HepG2 (cell line): ENCODE data around the gene BBOF1. TPM values are rescaled to one million over a fixed set of nuclear protein-coding genes. Genes with fewer than 3 reads are reported as not detected.

Experiments
- BRD4 ChIP-seq: sonication (generic); formaldehyde crosslinking; IDR thresholded peaks from 2 replicates; pipeline ENCODE4 v1.4.0; 2020; ENCODE audit warnings: missing genetic modification reagents
- CAMTA2 ChIP-seq: sonication (generic); formaldehyde crosslinking; IDR thresholded peaks from 2 replicates; pipeline ENCODE4 v1.4.0; 2020; ENCODE audit warnings: mild to moderate bottlenecking, missing genetic modification reagents, borderline replicate concordance
- CHD2 ChIP-seq: IDR thresholded peaks from 2 replicates; pipeline ENCODE4 v1.6.1; 2011; ENCODE audit warnings: low read depth, low read length, improper control_type of control experiment
- ISL2 ChIP-seq: sonication (generic); formaldehyde crosslinking; IDR thresholded peaks from 2 replicates; pipeline ENCODE4 v1.5.0; 2020; ENCODE audit warnings: missing genetic modification reagents
- JARID2 ChIP-seq: sonication (generic); formaldehyde crosslinking; IDR thresholded peaks from 2 replicates; pipeline ENCODE4 v1.8.1; 2023; ENCODE audit warnings: missing genetic modification reagents, inconsistent platforms; ENCODE audit not compliant: insufficient replicate concordance
- MATR3 ChIP-seq: sonication (generic); formaldehyde crosslinking; IDR thresholded peaks from 2 replicates; pipeline ENCODE4 v1.4.0; 2020; ENCODE audit warnings: missing genetic modification reagents
- MIER3 ChIP-seq: IDR thresholded peaks from 2 replicates; pipeline ENCODE4 v1.6.1; 2016; ENCODE audit warnings: missing compliant biosample characterization, borderline replicate concordance
- NFATC3 ChIP-seq: sonication (generic); formaldehyde crosslinking; IDR thresholded peaks from 2 replicates; pipeline ENCODE4 v1.5.1; 2020; ENCODE audit warnings: mild to moderate bottlenecking, missing genetic modification reagents
- NR3C1 ChIP-seq: sonication (generic); formaldehyde crosslinking; IDR thresholded peaks from 2 replicates; pipeline ENCODE4 v1.4.0; 2020; ENCODE audit warnings: missing genetic modification reagents
- SAFB2 ChIP-seq: sonication (generic); formaldehyde crosslinking; IDR thresholded peaks from 2 replicates; pipeline ENCODE4 v1.5.1; 2020; ENCODE audit warnings: missing genetic modification reagents, low read depth, mild to moderate bottlenecking, borderline replicate concordance
- SNAI1 ChIP-seq: sonication (generic); formaldehyde crosslinking; IDR thresholded peaks from 2 replicates; pipeline ENCODE4 v1.5.0; 2020; ENCODE audit warnings: mild to moderate bottlenecking, missing genetic modification reagents, borderline replicate concordance
- SP4 ChIP-seq: sonication (generic); formaldehyde crosslinking; IDR thresholded peaks from 2 replicates; pipeline ENCODE4 v1.8.1; 2023; ENCODE audit warnings: mild to moderate bottlenecking, missing genetic modification reagents
- SSRP1 ChIP-seq: IDR thresholded peaks from 2 replicates; pipeline ENCODE4 v1.6.1; 2016; ENCODE audit warnings: control low read depth
- ZBTB1 ChIP-seq: sonication (generic); formaldehyde crosslinking; IDR thresholded peaks from 2 replicates; pipeline ENCODE4 v1.4.0; 2020; ENCODE audit warnings: missing genetic modification reagents, borderline replicate concordance
- ZBTB7B ChIP-seq: sonication (generic); formaldehyde crosslinking; IDR thresholded peaks from 2 replicates; pipeline ENCODE4 v1.4.0; 2020; ENCODE audit warnings: missing genetic modification reagents
- ZNF234 ChIP-seq: sonication (generic); formaldehyde crosslinking; conservative IDR thresholded peaks from 2 replicates; pipeline ENCODE4 v1.5.1; 2020; ENCODE audit warnings: mild to moderate bottlenecking, missing genetic modification reagents
- ZNF333 ChIP-seq: sonication (generic); formaldehyde crosslinking; IDR thresholded peaks from 2 replicates; pipeline ENCODE4 v1.4.0; 2020; ENCODE audit warnings: mild to moderate bottlenecking, missing genetic modification reagents, borderline replicate concordance
- ZNF362 ChIP-seq: sonication (generic); formaldehyde crosslinking; IDR thresholded peaks from 2 replicates; pipeline ENCODE4 v1.4.0; 2020; ENCODE audit warnings: missing genetic modification reagents, mild to moderate bottlenecking, borderline replicate concordance
- ZNF431 ChIP-seq: sonication (generic); formaldehyde crosslinking; IDR thresholded peaks from 2 replicates; pipeline ENCODE4 v1.9.0; 2022; ENCODE audit warnings: missing genetic modification reagents, low read depth, mild to moderate bottlenecking, borderline replicate concordance
- ZNF510 ChIP-seq: sonication (generic); formaldehyde crosslinking; IDR thresholded peaks from 2 replicates; pipeline ENCODE4 v1.4.0; 2020; ENCODE audit warnings: low read depth, mild to moderate bottlenecking, missing genetic modification reagents
- ZNF660 ChIP-seq: sonication (generic); formaldehyde crosslinking; IDR thresholded peaks from 2 replicates; pipeline ENCODE4 v1.5.1; 2020; ENCODE audit warnings: mild to moderate bottlenecking, low read depth, missing genetic modification reagents, borderline replicate concordance
- ZNF670 ChIP-seq: sonication (generic); formaldehyde crosslinking; IDR thresholded peaks from 2 replicates; pipeline ENCODE4 v1.8.0; 2022; ENCODE audit warnings: mild to moderate bottlenecking, missing genetic modification reagents, borderline replicate concordance
- ZNF749 ChIP-seq: sonication (generic); formaldehyde crosslinking; IDR thresholded peaks from 2 replicates; pipeline ENCODE4 v1.8.0; 2022; ENCODE audit warnings: mild to moderate bottlenecking, missing genetic modification reagents, moderate library complexity, borderline replicate concordance
- polyA plus RNA-seq, 8 experiments: library from polyadenylated mRNA; depleted of rRNA in 3 of 8; stranded (reverse) in 7 of 8; unstranded in 1 of 8; fragments of >200 nt; fragmentation: Illumina TruSeq in 4 of 8; extraction: Trizol in 4 of 8; gene quantifications; 2 replicates each; pipeline versions ENCODE4 v1.2.1 to v1.2.3, GENCODE V29; 2011 to 2016; ENCODE audit warnings: low read depth in 4 of 8, missing spikeins in 1 of 8, mixed read lengths in 1 of 8; ENCODE audit not compliant: insufficient read depth in 1 of 8
- total RNA-seq, 5 experiments: library from RNA; depleted of rRNA; stranded (reverse); fragments of >200 nt; fragmentation: Illumina TruSeq; extraction: Trizol; gene quantifications; 2 replicates each; pipeline ENCODE4 v1.2.3, GENCODE V29; 2016; ENCODE audit warnings: low read depth in 1 of 5
- TF ChIP-seq, protein P1 (sequence below): sonication (generic); formaldehyde crosslinking; IDR thresholded peaks from 2 replicates; pipeline ENCODE4 v1.5.1; 2020; ENCODE audit warnings: missing genetic modification reagents, mild to moderate bottlenecking, borderline replicate concordance
- TF ChIP-seq, protein P2 (sequence below): sonication (generic); formaldehyde crosslinking; IDR thresholded peaks from 2 replicates; pipeline ENCODE4 v1.5.0; 2020; ENCODE audit warnings: missing genetic modification reagents, mild to moderate bottlenecking, borderline replicate concordance

The BBOF1 gene
- total and polyA plus RNA-seq, 2 of the 13 experiments (the other 11 are each of a cell fraction or from before 2014, with no cell fraction given), result 1.6 to 2.3 TPM

GRCh38 chr14:74018586-74019407 is at the start of gene BBOF1, which contains the start of gene ENTPD5 (continued):
- TF ChIP-seq ZNF510 (CRISPR knock-in tag) (0 out of 2 replicates have a peak, but pooled peaks have one; percentile 41), JARID2 (CRISPR knock-in tag) (no peak), CHD2 (no peak), NR3C1 (no peak), BRD4 (CRISPR knock-in tag) (0 out of 2 replicates have a peak, but pooled peaks have one; percentile 47), ZNF431 (peak; percentile 87; the same call in 1 of the 2 replicates), ZNF660 (no peak), SSRP1 (no peak), SNAI1 (CRISPR knock-in tag) (peak; percentile 51; the same call in 1 of the 2 replicates), CAMTA2 (CRISPR knock-in tag) (peak; percentile 62; the same call in 1 of the 2 replicates), NFATC3 (CRISPR knock-in tag) (0 out of 2 replicates have a peak, but pooled peaks have one; percentile 60), SAFB2 (peak; percentile 67), ISL2 (CRISPR knock-in tag) (peak; percentile 46), ZBTB1 (CRISPR knock-in tag) (no peak), MIER3 (no peak), ZNF362 (peak; percentile 40; the same call in 1 of the 2 replicates), ZNF234 (CRISPR knock-in tag) (0 out of 2 replicates have a peak, but pooled peaks have one; percentile 69), ZNF749 (CRISPR knock-in tag) (peak; percentile 30; the same call in 1 of the 2 replicates), ZNF670 (CRISPR knock-in tag) (no peak; the same call in 1 of the 2 replicates), ZNF333 (CRISPR knock-in tag) (peak; percentile 30; the same call in 1 of the 2 replicates), ZBTB7B (no peak), MATR3 (no peak), SP4 (CRISPR knock-in tag) (0 out of 2 replicates have a peak, but pooled peaks have one; percentile 73)
- TF ChIP-seq, protein P1, sequence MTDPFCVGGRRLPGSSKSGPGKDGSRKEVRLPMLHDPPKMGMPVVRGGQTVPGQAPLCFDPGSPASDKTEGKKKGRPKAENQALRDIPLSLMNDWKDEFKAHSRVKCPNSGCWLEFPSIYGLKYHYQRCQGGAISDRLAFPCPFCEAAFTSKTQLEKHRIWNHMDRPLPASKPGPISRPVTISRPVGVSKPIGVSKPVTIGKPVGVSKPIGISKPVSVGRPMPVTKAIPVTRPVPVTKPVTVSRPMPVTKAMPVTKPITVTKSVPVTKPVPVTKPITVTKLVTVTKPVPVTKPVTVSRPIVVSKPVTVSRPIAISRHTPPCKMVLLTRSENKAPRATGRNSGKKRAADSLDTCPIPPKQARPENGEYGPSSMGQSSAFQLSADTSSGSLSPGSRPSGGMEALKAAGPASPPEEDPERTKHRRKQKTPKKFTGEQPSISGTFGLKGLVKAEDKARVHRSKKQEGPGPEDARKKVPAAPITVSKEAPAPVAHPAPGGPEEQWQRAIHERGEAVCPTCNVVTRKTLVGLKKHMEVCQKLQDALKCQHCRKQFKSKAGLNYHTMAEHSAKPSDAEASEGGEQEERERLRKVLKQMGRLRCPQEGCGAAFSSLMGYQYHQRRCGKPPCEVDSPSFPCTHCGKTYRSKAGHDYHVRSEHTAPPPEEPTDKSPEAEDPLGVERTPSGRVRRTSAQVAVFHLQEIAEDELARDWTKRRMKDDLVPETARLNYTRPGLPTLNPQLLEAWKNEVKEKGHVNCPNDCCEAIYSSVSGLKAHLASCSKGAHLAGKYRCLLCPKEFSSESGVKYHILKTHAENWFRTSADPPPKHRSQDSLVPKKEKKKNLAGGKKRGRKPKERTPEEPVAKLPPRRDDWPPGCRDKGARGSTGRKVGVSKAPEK, result no peak
- TF ChIP-seq, protein P2, sequence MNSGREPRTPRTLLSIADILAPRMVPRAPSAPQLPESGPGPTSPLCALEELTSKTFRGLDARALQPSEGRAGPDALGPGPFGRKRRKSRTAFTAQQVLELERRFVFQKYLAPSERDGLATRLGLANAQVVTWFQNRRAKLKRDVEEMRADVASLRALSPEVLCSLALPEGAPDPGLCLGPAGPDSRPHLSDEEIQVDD (CRISPR knock-in tag), result 0 out of 2 replicates have a peak, but pooled peaks have one; percentile 49
